B cell (primary cell): ENCODE data around the gene LRRC36.

Source experiments
- EZH2 ChIP-seq: IDR thresholded peaks from 2 replicates; pipeline ENCODE4 v1.6.1; 2012; ENCODE audit warnings: borderline replicate concordance, low read depth, mild to moderate bottlenecking, moderate library complexity, low read length; ENCODE audit not compliant: insufficient read depth, poor library complexity, severe bottlenecking
- TF ChIP-seq, protein P1 (sequence below): fragments of 200-600 bp; IDR thresholded peaks from one replicate; pipeline ENCODE4 v1.8.0; 2022; ENCODE audit warnings: antibody characterized with exemption, mild to moderate bottlenecking

GRCh38 chr16:67388191-67388590 lies 61.6 kb downstream of the LRRC36 start:
- TF ChIP-seq, protein P1, sequence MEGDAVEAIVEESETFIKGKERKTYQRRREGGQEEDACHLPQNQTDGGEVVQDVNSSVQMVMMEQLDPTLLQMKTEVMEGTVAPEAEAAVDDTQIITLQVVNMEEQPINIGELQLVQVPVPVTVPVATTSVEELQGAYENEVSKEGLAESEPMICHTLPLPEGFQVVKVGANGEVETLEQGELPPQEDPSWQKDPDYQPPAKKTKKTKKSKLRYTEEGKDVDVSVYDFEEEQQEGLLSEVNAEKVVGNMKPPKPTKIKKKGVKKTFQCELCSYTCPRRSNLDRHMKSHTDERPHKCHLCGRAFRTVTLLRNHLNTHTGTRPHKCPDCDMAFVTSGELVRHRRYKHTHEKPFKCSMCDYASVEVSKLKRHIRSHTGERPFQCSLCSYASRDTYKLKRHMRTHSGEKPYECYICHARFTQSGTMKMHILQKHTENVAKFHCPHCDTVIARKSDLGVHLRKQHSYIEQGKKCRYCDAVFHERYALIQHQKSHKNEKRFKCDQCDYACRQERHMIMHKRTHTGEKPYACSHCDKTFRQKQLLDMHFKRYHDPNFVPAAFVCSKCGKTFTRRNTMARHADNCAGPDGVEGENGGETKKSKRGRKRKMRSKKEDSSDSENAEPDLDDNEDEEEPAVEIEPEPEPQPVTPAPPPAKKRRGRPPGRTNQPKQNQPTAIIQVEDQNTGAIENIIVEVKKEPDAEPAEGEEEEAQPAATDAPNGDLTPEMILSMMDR, result no peak
- TF ChIP-seq EZH2, result no peak
